GM18907 (cell line): Measurements from ENCODE around the gene USP19.
A peak's percentile ranks its signal among the peaks of the same experiment; 100 is the strongest.

ENCODE experiments used
- ATAC-seq: cut with Tn5 transposase; IDR thresholded peaks from one replicate; pipeline ENCODE4 v1.9.1; 2021; ENCODE audit warnings: mild to moderate bottlenecking, moderate library complexity; ENCODE audit not compliant: unreplicated experiment

Gene USP19, protein sequence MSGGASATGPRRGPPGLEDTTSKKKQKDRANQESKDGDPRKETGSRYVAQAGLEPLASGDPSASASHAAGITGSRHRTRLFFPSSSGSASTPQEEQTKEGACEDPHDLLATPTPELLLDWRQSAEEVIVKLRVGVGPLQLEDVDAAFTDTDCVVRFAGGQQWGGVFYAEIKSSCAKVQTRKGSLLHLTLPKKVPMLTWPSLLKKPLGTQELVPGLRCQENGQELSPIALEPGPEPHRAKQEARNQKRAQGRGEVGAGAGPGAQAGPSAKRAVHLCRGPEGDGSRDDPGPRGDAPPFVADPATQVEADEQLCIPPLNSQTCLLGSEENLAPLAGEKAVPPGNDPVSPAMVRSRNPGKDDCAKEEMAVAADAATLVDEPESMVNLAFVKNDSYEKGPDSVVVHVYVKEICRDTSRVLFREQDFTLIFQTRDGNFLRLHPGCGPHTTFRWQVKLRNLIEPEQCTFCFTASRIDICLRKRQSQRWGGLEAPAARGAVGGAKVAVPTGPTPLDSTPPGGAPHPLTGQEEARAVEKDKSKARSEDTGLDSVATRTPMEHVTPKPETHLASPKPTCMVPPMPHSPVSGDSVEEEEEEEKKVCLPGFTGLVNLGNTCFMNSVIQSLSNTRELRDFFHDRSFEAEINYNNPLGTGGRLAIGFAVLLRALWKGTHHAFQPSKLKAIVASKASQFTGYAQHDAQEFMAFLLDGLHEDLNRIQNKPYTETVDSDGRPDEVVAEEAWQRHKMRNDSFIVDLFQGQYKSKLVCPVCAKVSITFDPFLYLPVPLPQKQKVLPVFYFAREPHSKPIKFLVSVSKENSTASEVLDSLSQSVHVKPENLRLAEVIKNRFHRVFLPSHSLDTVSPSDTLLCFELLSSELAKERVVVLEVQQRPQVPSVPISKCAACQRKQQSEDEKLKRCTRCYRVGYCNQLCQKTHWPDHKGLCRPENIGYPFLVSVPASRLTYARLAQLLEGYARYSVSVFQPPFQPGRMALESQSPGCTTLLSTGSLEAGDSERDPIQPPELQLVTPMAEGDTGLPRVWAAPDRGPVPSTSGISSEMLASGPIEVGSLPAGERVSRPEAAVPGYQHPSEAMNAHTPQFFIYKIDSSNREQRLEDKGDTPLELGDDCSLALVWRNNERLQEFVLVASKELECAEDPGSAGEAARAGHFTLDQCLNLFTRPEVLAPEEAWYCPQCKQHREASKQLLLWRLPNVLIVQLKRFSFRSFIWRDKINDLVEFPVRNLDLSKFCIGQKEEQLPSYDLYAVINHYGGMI (N-terminal part only)

GRCh38 chr3:49120438-49121131 lies at the start of gene USP19:
USP19 (minus strand) TSS chr3:49120823; CDS start chr3:49119145, 1,678 bp downstream.
- peak; percentile 82 for ATAC-seq

DNA sequence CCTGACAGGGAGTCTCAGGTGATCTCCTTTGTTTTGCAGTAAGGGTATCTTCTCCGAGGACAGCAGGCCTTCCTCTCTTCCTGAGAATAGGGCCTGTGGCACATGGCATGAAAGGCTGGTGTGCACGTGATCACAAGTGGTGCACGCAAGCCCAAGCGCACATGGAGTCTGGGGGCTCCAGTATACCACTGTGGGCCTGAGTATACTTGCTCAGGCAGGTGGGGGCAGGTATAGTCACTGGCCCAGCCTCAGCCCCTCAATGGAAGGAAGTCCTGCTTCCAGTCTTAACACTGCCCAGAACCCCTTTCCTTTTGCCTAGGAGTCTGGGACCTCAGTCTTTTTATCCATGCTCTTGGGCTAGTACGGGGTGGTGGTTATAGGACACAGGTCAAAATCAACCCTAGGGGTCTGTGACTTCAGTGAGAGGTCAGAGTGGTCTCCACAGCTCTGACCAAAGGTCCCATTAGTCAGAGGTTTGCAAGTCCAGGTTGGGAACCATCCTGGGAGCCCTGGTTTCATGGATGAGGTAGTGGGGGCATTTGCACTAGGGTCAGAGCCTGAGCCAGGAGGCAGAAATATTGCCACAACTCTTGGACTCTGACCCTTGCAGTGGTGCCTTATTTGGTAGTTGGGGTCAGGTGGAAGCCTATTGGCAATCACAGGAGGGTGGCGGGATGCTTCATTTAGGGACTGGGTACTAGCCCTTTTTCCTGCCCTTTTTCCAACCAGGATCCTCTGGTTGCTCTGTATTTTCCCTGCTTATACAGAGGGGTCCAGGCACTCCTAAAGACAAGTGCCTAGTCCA lies 46.3 kb upstream of the USP19 start:
- no peak for ATAC-seq

GRCh38 chr3:49165771-49166751 lies 45.4 kb upstream of the USP19 start, which contains the start of gene CCDC71:
CCDC71 (minus strand) TSS chr3:49166331; CDS start chr3:49164208, 2,123 bp downstream.
- ATAC-seq = peak; percentile 73

- no peak for ATAC-seq
Observed at GRCh38 chr3:49164983-49165720, 44.5 kb upstream of the USP19 start.

- ATAC-seq = no peak
Observed at GRCh38 chr3:49163609-49164008, 43.0 kb upstream of the USP19 start.

DNA sequence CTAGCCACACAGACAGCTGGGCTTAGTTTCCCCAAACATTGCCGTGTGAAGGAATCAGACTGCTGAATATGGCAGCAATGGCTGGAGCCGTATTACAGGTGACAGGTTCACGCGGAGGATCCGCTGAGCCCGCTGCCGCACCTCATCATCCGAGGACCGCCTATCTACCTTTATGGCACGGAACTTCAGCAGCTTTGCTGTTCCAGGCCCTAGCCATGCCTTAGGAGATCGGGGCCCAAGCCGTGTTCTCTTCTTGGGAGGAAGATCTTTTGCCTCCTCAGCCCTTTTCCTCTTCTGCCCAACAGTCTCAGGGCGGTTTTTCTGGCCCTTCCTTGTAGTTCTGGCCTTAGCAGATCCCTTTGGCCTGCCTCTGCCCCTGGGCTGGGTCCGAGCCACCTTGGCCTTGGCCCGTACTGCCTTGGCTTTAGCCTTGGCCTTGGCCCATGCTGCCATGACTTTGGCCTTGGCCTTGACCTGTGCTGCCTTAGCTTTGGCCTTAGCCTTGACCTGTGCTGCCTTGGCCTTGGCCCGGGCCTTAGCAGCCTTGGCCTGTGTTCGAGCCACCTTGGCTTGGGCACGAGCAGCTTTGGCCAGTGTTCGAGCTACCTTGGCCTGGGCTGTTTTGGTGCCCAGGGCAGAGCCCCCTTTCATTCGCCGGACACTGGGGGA lies 42.3 kb upstream of the USP19 start:
- no peak for ATAC-seq

- ATAC-seq = no peak
Observed at GRCh38 chr3:49161808-49162530, 41.3 kb upstream of the USP19 start.

GRCh38 chr3:49161197-49161596 lies 40.6 kb upstream of the USP19 start:
- ATAC-seq = no peak

DNA sequence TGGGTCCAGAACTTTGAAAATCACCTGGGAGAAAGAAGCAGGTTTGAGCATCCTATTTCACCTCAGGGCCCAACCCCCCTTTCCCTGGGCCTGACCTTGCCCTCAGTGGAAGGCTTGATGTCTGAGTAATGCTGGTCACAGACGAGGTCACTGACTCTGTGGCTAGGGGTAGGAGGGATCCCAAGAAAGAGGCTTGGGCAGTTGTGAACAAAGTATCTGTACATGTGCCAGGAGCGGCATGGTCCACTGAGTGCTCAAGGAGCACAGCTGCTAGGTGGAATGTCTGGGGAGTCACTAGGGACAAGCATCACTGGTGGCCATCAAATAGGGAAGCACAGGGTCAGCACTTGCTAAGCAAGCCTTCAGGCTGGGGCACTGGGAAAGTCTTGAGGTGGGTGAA lies 38.2 kb upstream of the USP19 start:
- no peak for ATAC-seq

DNA sequence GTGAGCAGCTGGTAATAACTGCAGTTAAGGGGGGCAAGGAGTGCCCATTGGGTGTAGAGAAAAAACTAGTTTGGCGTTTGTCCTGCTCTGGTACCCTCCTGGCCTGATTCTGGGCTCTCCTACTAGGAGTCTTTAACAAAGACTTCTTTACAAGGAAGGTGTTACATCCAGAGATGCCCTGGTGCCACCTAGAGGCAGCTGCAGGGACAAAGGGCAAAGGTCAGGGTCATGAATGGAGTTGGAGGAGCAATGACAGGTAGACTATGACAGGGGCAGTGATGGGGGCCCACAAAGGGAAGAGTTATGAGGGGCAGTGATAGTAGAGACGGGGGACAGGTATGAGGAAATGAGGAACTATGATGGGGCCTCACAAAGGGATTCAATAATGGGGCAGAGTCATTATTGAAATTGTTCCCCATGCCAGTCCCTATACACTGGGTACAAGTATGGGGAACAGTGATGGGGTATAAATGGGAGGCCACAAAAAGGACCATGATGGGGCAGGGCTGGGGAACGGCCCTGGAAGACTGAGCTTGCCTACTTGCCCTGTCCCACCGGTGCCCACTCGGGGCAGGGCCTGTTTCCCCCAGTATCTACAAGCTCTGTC lies 37.6 kb upstream of the USP19 start:
- ATAC-seq = no peak

DNA sequence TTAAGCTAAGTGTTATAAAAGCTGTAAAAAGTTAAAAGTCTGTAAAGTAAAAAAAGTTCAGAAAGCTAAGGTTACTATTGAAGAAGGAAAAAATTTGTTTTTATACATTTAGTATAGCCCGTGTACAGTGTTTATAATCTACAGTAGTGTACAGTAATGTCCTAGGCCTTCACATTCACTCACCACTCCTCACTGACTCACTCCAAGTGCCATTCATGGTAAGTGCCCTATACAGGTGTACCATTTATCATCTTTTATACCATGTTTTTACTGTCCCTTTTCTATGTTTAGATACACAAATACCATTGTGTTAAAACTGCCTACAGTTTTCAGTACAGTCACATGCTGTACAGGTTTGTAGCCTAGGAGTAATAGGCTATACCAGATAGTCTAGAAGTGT lies 36.7 kb upstream of the USP19 start:
- ATAC-seq = no peak

DNA sequence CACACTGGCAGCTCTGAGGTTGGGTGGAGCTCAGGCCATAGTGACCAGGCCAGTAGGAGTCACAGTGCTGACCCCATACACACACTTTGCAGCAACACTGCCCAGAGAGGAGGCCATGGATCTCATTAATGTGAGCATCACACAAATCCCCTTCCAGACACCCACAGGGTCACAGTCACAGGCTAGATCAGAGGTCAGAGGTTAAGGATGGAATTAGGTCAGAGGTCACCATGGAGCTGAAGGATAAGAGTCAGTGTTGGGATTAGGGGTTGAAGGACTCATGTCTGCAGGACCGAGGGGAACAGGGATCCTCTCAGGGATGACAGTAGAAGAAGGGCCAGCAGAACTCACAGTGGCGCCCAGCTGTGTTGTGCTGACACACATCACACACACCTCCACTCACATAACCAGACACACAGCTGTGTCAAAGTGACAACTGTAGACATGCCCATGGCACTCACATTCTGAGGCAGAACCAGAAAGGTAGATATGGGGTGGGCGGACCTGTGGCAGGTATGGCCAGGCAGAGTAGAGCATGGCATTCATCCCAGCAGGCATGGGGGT lies 32.8 kb upstream of the USP19 start:
- no peak for ATAC-seq

DNA sequence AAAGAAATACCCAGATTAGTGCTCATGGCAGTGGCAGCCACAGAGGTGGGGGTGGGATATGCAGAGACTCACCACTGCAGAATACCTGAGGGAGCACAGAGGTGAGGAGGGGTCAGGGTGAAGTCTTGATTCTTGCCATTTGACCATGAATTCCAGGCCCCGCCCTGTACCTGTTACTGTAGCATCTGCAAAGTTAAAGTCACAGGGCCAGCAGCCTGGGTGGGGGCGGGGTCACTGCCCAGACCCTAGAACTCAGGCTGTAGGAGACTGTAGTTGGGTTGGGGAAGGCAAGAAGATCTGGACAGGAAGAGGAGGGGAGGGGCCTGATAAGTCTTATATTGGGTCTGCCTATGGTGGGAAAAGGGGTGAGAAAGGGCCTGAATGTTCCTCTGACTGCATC lies 31.0 kb upstream of the USP19 start:
- no peak for ATAC-seq

DNA sequence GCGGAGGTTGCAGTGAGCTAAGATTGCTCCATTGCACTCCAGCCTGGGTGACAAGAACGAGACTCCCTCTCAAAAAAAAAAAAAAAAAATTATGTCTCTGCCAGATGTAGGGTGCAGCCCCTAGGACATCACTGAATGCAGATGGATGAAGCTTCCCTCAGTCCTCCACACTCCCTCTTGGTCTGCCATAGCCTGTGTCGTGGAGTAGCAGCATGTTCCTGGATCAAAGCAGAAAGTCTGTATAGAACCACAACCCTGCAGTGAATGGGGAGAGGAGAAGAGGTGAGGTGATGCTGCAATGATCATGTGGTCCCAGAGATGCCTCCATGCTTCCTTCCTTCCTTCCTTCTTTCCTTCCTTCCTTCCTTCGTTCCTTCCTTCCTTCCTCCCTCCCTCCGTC lies 27.5 kb upstream of the USP19 start:
- no peak for ATAC-seq

- no peak for ATAC-seq
Observed at GRCh38 chr3:49140080-49140479, 19.5 kb upstream of the USP19 start.

GRCh38 chr3:49135499-49135898 lies 14.9 kb upstream of the USP19 start:
- ATAC-seq = no peak
